ENCODE results near the gene FRYL. TPM values are rescaled to one million over a fixed set of nuclear protein-coding genes. Genes with fewer than 3 reads are reported as not detected.

The FRYL gene
- total RNA-seq, 2 experiments from 2014 or later: 80.8 to 97.3 TPM

DNA sequence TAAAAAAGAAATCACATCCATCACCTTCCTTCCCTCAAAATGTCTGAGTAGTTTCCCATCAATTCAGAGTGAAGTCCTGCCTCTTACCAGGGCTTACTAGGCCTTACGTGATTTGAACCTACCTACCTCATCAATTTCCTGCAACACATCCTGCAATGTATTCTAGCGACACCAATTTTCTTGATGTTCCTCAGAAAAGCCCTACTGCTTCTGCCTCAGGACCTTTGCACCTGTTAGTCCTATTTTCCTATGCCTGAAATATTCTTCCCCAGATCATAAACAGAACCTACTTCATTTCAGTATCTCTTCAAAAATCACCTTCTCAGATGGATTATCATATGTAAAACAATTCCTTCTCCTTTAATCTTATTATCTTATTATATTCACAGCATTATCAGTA is 237.2 kb downstream of the FRYL start:
- Mint-ChIP-seq H3K27ac (no peak overlapping the region), H3K27me3 (no peaks in the 10 kb centered on the region), H3K36me3 (peaks cover 39% of the 10 kb centered on the region), H3K4me1 (no peaks in the 10 kb centered on the region), H3K9me3 (ENCODE audit: low read depth) (no peaks in the 10 kb centered on the region), H3K4me3 (no peak overlapping the region)
- ATAC-seq (no peak), DNase-seq (no peak)
- CTCF ChIA-PET: interaction anchor here (1.1 kb wide), 1 partner anchor 8 kb away, joined by 3 read pairs; no protein-coding TSS in a partner anchor

DNA sequence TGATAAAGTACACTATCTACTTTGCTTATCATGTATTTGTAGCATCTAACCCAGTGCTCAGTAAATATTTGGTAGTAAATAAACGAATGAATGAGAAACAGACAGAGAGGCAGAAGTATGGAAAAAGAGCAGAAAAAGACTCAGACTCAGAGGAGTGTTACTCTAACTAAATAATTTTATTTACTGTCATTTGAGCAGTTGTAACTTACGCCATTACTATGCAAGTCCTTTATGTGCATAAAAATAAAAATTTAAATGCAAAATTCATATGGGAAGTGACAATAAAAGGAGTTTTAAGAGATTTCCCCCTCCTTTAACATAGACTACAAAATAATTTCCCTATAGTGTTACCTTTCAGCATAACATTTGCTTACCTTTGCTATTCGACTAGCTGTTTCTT is 240.5 kb downstream of the FRYL start:
- no peaks in the 10 kb centered on the region for H3K9me3 Mint-ChIP-seq (ENCODE audit: low read depth)
- no peaks in the 10 kb centered on the region for H3K4me1 Mint-ChIP-seq
- peaks cover 33% of the 10 kb centered on the region for H3K36me3 Mint-ChIP-seq
- CTCF ChIA-PET: no interaction called here
- no peak overlapping the region for H3K4me3 Mint-ChIP-seq
- ATAC-seq (no peak), DNase-seq (no peak)
- no peaks in the 10 kb centered on the region for H3K27me3 Mint-ChIP-seq
- H3K27ac Mint-ChIP-seq: no peak overlapping the region

DNA sequence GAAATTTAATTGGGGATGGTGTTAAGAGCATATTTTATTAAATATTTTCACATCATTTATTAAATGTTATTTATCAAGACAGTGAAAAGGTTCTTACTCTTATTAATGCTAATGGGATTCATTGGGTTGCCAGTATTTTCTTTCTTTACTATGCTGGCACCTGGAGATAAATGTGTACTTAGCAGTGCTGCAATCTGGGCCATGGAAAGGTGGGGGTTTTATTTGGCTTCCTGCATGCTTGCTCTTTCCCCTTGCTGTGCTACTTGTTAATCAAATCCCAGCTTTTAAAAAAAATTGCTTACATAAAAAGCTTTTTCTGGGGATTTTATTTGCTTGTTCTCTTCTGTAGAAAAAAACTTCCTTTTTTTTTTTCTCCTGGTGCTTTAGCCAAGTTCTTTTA is 241.7 kb downstream of the FRYL start:
- H3K4me3 Mint-ChIP-seq: no peak overlapping the region
- no peak overlapping the region for H3K27ac Mint-ChIP-seq
- H3K36me3 Mint-ChIP-seq: peaks cover 34% of the 10 kb centered on the region
- no peaks in the 10 kb centered on the region for H3K9me3 Mint-ChIP-seq (ENCODE audit: low read depth)
- CTCF ChIA-PET: no interaction called here
- no peaks in the 10 kb centered on the region for H3K27me3 Mint-ChIP-seq
- DNase-seq (no peak), ATAC-seq (no peak)
- H3K4me1 Mint-ChIP-seq: no peaks in the 10 kb centered on the region

DNA sequence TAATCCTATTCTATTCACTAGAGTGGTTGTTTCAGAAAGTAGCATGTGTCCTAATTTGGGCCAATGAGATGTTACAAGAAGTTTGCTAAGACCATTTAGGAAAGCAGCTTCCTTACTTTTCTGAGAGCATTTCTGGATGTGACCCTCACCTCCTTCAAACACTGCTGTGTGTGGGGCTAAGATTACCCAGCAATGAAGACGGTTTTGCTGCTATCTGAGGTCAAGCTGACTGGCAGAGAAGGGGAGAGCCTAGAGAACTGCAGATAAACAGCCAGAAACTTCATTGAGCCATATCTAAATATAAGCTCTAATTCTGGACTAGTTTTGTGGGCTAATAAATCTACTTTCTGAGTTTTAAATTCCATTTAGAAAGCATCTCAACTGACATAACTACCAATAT is 253.7 kb downstream of the FRYL start:
- ATAC-seq: no peak
- H3K9me3 Mint-ChIP-seq (ENCODE audit: low read depth): no peaks in the 10 kb centered on the region
- no peaks in the 10 kb centered on the region for H3K27me3 Mint-ChIP-seq
- peaks cover 59% of the 10 kb centered on the region for H3K36me3 Mint-ChIP-seq
- DNase-seq: no peak
- no peaks in the 10 kb centered on the region for H3K4me1 Mint-ChIP-seq
- H3K27ac Mint-ChIP-seq: no peak overlapping the region
- CTCF ChIA-PET: interaction anchor here (1.5 kb wide), 1 partner anchor 20 kb away, joined by 6 read pairs; no protein-coding TSS in a partner anchor
- H3K4me3 Mint-ChIP-seq: no peak overlapping the region

DNA sequence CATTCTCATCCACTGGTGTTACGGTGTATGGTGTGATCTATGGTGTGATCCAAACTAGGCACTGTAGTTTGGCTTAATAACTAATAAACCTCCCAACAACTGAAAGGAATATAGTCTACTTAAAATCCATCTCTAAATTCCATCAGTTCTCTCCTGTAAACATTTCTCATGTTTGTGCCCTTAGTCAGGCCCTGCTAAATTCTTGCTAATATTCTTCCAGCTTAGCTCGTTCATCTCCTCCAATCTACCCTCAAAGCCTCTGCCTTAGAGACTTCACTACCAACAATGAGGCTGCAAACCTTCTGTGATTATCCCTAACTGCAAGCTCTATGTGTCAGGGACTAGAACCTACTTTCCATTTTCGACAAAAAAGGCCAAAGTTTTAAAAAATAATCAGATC is 261.9 kb downstream of the FRYL start:
- no peak for ATAC-seq
- no peak for DNase-seq
- Mint-ChIP-seq H3K4me3 (no peak overlapping the region), H3K36me3 (peaks cover 49% of the 10 kb centered on the region), H3K4me1 (peaks cover 2% of the 10 kb centered on the region), H3K9me3 (ENCODE audit: low read depth) (no peaks in the 10 kb centered on the region), H3K27ac (no peak overlapping the region), H3K27me3 (no peaks in the 10 kb centered on the region)
- CTCF ChIA-PET: no interaction called here

DNA sequence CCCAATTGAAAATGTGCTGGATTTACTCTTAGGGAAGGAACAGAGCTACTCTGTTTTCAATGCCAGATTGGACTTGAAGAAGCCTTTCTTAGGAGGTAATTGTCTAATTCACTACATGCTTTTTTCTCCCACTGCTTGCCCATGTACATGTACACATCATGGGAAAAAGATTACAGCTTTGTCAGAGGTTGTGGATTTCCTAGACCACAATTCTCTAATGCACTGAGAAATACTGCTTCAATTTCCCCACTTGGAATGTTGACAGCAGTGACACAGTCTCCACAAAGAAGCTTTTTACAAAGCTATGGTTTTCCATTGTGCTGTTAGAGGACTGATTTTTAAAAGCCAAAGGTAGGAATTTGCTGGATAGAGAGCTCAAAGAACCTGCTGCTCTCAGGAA is 270.5 kb downstream of the FRYL start:
- Mint-ChIP-seq H3K27me3 (no peaks in the 10 kb centered on the region), H3K4me1 (peaks cover 1% of the 10 kb centered on the region), H3K27ac (no peak overlapping the region), H3K4me3 (no peak overlapping the region), H3K36me3 (peaks cover 44% of the 10 kb centered on the region), H3K9me3 (ENCODE audit: low read depth) (no peaks in the 10 kb centered on the region)
- DNase-seq: no peak
- no peak for ATAC-seq
- CTCF ChIA-PET: interaction anchor here (0.7 kb wide), 1 partner anchor 9 kb away, joined by 3 read pairs; no protein-coding TSS in a partner anchor

DNA sequence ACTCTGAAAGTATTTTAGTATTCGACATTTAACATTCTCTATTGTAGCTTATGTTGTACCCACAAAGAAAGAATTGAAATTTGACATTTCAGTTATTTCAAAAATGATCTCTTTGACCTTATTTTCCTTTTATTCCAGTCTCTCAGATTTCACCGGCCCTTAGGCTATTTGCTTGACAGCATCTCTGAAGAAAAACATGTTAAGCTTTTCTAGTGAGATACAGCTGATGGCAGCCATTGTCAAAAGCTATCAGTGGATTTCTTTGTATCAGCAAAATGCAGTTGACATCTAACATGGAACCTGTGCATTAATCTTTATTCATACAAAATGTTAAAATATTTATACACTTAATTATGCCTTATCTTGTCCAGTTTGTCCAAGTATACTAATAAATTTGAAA is 273.4 kb downstream of the FRYL start:
- Mint-ChIP-seq H3K36me3 (peaks cover 39% of the 10 kb centered on the region), H3K4me1 (peaks cover 5% of the 10 kb centered on the region), H3K27me3 (no peaks in the 10 kb centered on the region), H3K4me3 (no peak overlapping the region), H3K9me3 (ENCODE audit: low read depth) (no peaks in the 10 kb centered on the region), H3K27ac (no peak overlapping the region)
- CTCF ChIA-PET: no interaction called here
- ATAC-seq: no peak
- no peak for DNase-seq

DNA sequence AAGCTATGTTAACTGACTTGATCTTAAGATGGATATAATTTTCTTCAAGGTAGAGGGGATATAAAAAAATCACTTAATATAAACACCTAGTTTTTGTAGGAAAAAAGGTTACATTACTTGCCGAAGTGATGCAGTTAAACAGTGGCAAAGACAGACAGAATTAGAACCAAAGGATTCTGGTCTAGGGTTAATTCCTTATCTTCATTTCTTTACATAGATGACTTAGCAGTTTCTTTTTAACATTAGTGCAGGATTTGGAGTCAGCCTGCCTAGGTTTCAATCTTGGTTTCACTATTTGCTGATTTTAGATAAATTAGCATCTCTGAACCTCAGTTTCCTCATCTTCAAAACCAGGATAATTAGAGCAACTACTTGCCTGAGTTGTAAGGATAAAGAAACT is 275.7 kb downstream of the FRYL start:
- peaks cover 35% of the 10 kb centered on the region for H3K36me3 Mint-ChIP-seq
- CTCF ChIA-PET: no interaction called here
- no peaks in the 10 kb centered on the region for H3K27me3 Mint-ChIP-seq
- no peaks in the 10 kb centered on the region for H3K9me3 Mint-ChIP-seq (ENCODE audit: low read depth)
- no peak overlapping the region for H3K4me3 Mint-ChIP-seq
- ATAC-seq (no peak), DNase-seq (no peak)
- H3K27ac Mint-ChIP-seq: no peak overlapping the region
- peaks cover 10% of the 10 kb centered on the region for H3K4me1 Mint-ChIP-seq

DNA sequence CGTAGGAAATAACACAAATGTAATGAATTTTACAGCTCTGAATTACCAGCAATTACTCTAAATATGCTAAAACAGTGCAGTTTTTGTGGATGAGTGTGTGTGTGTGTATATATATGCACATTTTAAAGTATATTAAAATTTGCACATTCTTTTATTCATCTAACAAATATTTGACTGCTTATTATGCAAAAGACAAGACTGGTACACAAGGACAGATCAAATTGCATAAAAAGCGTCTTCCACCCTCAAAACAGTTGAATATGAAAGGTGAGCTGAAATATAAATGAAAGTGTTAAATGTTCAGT is 276.1 kb downstream of the FRYL start:
- peaks cover 35% of the 10 kb centered on the region for H3K36me3 Mint-ChIP-seq
- peaks cover 13% of the 10 kb centered on the region for H3K4me1 Mint-ChIP-seq
- no peak overlapping the region for H3K27ac Mint-ChIP-seq
- H3K9me3 Mint-ChIP-seq (ENCODE audit: low read depth): no peaks in the 10 kb centered on the region
- H3K4me3 Mint-ChIP-seq: no peak overlapping the region
- no peak for ATAC-seq
- H3K27me3 Mint-ChIP-seq: no peaks in the 10 kb centered on the region
- no peak for DNase-seq
- CTCF ChIA-PET: no interaction called here

DNA sequence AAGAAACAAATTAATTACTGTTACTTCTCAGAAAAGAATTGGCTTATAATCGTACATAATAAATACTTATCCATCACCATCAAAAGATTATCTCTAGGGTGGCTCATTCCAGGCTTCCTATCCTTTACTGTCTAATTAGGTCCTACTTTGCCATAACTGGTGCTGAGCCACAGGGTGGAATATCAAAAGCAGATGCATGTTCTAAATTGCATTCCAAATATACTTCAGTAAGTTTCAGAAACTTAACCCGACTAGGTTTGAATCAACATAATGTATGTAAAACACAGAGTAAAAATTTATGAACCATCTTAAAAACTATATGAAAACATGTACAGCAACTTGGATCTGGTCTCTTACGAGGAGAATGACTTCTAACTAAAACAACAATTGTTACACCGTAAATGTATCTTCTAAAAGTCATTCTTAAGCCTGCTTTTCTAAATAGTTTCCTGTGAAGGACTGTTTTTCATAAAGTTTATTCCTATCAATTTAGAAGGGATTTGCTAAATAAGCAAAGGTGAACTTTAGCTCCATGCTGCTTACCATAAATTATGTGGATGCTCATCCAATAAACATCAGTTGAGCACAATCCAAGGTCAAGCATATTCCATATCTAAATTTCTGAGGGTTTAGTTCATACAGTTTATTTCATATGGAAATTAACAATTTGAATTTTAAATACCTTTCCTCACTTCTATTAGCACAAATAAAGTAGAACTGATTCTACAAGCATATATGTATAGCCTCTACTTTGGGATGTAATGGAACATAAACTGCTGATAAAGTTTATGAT is 276.6 kb downstream of the FRYL start:
- Mint-ChIP-seq H3K4me1 (peaks cover 14% of the 10 kb centered on the region), H3K27ac (no peak overlapping the region)

DNA sequence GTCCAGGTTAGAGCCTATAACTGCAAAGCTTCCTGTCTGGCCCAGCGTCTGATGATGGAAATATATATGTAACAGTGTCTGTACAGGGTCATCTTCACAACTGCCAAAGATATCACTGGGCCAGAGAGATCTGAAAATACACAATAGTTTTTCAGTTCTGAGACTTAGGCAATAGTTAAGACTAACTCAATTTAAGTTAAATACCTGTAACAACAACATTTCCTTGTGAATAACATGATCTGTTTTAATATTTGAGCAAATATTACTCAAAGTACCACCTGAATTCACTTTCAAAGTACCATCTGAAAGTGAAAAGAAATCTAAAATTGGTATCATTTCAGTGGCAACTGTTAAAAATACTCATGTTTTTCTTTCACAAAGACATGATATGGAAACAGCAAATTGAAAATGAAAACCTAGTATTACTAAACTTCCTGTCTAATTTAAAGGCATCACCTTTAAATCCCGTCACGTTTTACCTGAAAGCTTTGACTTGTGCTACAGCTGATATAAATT is 280.5 kb downstream of the FRYL start:
- ATAC-seq: no peak
- Mint-ChIP-seq H3K4me3 (no peak overlapping the region), H3K27me3 (no peaks in the 10 kb centered on the region), H3K4me1 (peaks cover 13% of the 10 kb centered on the region), H3K27ac (peak overlapping the region; percentile 56), H3K36me3 (peaks cover 35% of the 10 kb centered on the region), H3K9me3 (ENCODE audit: low read depth) (no peaks in the 10 kb centered on the region)
- CTCF ChIA-PET: no interaction called here
- DNase-seq: no peak

More for the DNA sequence above, 276.6 kb downstream of the FRYL start:
- no peak for ATAC-seq
- H3K27me3 Mint-ChIP-seq: no peaks in the 10 kb centered on the region
- H3K9me3 Mint-ChIP-seq (ENCODE audit: low read depth): no peaks in the 10 kb centered on the region
- H3K4me3 Mint-ChIP-seq: no peak overlapping the region
- H3K36me3 Mint-ChIP-seq: peaks cover 35% of the 10 kb centered on the region
- DNase-seq: no peak
- CTCF ChIA-PET: no interaction called here

DNA sequence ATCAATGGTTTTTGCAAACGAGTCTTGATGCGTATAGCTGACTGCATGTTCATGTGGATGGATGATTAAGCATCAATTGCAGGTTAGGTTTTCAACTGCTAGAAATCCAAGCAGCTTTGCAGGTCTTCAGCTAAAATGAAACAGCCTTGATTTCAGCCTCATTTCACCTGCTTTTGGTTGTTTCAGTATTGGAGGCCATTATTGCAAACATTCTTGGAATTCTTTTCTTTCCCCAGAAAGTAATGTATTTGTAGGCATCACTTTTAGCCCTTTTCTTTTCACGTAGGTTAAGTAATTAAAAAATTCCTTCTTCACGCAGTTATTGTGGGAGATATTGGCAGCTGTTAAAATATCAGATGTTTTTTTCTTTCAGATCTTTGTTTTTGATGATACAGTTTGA is 281.2 kb downstream of the FRYL start:
- H3K4me3 Mint-ChIP-seq: no peak overlapping the region
- DNase-seq (no peak), ATAC-seq (no peak)
- H3K36me3 Mint-ChIP-seq: peaks cover 32% of the 10 kb centered on the region
- H3K9me3 Mint-ChIP-seq (ENCODE audit: low read depth): no peaks in the 10 kb centered on the region
- CTCF ChIA-PET: no interaction called here
- H3K4me1 Mint-ChIP-seq: peaks cover 11% of the 10 kb centered on the region
- H3K27ac Mint-ChIP-seq: no peak overlapping the region
- H3K27me3 Mint-ChIP-seq: no peaks in the 10 kb centered on the region

DNA sequence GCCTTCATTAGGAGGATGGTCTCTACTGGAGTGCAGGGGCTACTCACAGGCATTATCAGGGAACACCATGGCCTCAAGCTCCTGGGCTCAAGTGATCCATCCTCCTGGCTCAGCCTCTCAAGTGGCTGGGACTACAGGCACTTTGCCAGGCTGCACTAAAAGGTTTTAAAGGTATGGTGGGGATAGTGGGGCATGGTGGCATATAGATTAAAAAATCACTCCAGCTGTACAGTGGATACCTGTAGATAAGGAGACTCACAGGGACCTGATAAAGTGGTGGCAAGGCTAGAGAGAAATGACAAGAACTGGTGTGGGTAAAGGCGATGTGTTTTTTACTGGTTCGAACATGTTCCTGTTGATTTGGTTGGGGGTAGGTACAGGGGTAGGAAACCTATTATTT is 284.1 kb downstream of the FRYL start:
- Mint-ChIP-seq H3K36me3 (peaks cover 22% of the 10 kb centered on the region), H3K27ac (no peak overlapping the region), H3K4me3 (no peak overlapping the region), H3K9me3 (ENCODE audit: low read depth) (no peaks in the 10 kb centered on the region), H3K27me3 (peaks cover 15% of the 10 kb centered on the region), H3K4me1 (peaks cover 9% of the 10 kb centered on the region)
- CTCF ChIA-PET: no interaction called here
- ATAC-seq (no peak), DNase-seq (no peak)

DNA sequence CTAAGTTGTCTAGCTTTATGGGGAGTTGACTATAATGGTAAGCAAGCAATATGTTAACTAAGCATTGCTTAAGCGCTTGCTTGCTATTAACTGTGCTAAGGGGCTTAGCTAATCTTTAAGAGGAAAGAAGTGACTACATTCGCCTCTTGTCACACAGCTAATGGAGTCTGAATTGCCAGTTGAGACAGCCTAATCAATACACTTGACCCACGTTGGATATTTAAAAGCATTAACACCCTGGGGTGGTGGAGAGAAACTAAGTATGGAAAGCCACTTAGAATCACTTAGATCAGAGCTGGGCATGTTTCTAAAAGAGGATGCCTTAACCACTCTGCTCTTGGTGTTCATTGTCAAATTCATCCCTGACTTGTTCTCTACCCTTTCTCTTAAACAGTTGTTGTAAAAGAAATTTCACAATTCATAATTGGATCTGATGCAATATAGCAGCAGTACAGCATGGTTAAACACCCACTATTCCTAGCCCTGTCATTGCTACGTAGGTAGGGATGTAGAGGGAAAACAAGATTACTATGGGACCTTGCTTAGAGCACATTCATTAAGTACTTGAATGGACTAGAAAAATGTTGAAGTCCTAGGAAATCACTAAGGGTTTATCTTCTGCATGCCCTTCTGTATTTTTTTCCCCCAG is 286.5 kb downstream of the FRYL start:
- Mint-ChIP-seq H3K27me3 (peaks cover 29% of the 10 kb centered on the region), H3K27ac (no peak overlapping the region), H3K4me1 (no peaks in the 10 kb centered on the region), H3K4me3 (no peak overlapping the region), H3K36me3 (peaks cover 8% of the 10 kb centered on the region), H3K9me3 (ENCODE audit: low read depth) (no peaks in the 10 kb centered on the region)
- ATAC-seq: no peak
- DNase-seq: no peak
- CTCF ChIA-PET: no interaction called here

Data from activated CD8-positive, alpha-beta memory T cell treated with anti-CD3 and anti-CD28 coated beads, Interleukin-2, amount 10 ng/mL, durations not matched to agents 7 days and 5 days (primary cell).